Measurements from ENCODE around the gene CASS4.
"Not testable (repeated sequence)": the region's sequence is repeated elsewhere in the genome, so short reads cannot be mapped to it uniquely, and the experiment has no call there.

Gene CASS4

GRCh38 chr20:56392881-56393482 lies 19.1 kb upstream of the CASS4 start:
- DNase-seq, result peak in 1 of 5 donors; percentile 62

DNA sequence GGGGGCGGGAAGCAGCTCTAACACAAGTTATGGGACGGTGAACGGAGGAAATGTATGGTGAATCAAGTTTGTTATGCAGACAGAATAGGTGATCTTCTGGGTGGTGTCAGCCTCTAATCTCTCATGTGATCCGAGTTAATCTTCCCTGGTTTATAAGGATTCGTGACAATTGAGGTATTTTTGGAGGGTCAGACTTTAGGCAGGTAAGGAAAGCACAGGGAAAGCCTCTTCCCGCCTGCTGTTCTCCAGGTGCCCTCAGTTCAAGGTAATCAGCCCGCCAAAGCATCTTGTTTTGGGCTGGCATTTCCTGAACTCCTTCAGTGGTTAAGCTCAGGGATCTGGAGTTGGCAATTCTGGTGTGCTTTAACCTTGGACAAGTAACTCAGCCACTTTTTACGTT lies 18.4 kb upstream of the CASS4 start:
- DNase-seq, result no peak

- DNase-seq, result no peak
Observed at GRCh38 chr20:56395166-56395565, 16.9 kb upstream of the CASS4 start.

GRCh38 chr20:56400001-56400640 lies 11.9 kb upstream of the CASS4 start:
- peak in 4 of 5 donors; percentile 39 to 68 (median 61) for DNase-seq

GRCh38 chr20:56403465-56403864 lies 8.6 kb upstream of the CASS4 start:
- DNase-seq, result no peak

DNA sequence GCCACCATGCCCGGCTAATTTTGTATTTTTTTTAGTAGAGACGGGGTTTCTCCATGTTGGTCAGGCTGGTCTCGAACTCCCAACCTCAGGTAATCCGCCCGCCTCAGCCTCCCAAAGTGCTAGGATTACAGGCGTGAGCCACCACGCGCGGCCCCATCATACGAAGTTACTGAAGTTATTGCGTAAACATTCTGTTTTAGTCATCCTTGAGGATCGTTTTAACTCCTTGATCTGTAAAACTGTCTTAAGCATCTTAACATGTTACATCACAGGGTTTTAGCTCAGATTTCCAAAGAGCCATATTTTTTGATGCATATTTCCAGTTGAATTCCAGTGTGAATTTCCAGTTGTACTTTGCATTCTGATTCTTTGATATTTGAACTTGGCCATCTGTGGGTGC lies 6.7 kb upstream of the CASS4 start:
- not testable (repeated sequence) for DNase-seq

DNA sequence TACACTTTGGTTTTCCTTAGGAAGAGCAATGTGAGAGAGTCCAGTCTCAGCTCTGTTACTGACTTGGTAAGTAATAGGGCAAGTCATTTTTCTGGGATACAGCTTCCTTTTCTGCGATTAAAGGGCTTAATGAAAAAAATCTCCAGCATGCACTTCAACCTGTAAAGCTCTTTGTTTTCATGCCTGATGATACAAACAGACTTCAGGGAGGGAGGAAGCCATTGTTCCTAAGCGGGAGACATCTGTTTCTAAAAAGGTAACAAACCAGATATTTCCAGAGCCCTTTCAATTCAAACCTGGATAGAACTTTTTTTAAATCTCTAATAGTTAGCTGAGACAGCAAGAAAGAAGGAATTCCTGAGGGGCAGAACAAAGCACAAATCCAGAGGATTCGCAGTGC lies 5.2 kb upstream of the CASS4 start:
- no peak for DNase-seq

GRCh38 chr20:56409521-56409920 lies 2.5 kb upstream of the CASS4 start:
- DNase-seq, result no peak

DNA sequence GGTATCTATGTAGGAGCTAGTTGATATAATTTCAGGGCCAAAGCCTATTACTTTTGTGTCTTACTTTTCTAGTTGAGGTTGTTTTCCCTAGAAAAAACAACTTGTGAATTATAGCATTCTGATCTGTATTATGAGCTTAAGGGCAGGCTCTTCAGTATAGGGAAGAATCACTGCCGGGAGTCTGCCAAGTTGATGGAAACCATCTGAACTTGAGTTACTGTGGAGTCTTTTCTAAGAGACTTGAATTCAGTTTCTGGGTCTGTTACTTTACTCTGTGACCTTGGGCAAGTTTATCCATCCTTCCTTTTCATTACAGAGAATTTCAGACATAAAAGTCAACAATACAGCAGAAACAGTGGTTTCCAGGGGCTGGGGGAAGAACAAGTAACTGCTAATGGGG lies 2.1 kb upstream of the CASS4 start:
- DNase-seq, result no peak

- DNase-seq, result not testable (repeated sequence)
Observed at GRCh38 chr20:56411287-56411686, 773 bp upstream of the CASS4 start.

DNA sequence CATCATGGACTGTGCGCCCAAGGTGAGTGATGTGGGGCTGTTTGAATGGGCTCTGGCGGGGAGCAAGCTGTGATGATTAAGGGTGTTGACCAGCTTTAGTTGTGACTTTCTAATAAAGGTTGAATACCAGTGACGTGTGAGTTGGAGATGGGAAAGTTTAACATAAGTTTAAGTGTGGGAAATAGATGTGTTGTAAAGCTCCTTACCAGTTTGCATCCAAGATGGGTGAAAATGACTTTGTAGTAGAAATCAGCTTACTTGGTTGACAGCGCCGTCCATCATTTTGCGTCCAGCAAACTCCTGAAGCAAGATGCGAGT lies 372 bp downstream of the CASS4 start:
- no peak for DNase-seq

DNA sequence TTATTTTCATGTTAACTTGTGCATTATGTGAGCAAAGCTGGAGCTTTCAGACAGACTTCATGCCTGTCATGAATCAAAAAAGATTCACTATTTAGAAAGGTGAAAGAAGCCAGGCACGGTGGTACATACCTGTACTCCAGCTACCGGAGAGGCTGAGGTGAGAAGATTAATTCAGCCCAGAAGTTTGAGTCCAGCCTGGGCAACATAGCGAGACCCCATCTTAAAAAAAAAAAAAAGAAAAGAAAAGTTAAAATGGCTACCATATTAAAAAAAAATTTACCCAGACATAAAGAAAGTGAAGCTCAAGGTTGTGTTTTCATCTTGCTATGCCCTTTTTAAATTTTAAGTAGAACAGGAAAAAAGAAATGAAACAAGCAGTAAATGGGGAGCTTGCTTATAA lies 889 bp downstream of the CASS4 start:
- DNase-seq, result no peak

DNA sequence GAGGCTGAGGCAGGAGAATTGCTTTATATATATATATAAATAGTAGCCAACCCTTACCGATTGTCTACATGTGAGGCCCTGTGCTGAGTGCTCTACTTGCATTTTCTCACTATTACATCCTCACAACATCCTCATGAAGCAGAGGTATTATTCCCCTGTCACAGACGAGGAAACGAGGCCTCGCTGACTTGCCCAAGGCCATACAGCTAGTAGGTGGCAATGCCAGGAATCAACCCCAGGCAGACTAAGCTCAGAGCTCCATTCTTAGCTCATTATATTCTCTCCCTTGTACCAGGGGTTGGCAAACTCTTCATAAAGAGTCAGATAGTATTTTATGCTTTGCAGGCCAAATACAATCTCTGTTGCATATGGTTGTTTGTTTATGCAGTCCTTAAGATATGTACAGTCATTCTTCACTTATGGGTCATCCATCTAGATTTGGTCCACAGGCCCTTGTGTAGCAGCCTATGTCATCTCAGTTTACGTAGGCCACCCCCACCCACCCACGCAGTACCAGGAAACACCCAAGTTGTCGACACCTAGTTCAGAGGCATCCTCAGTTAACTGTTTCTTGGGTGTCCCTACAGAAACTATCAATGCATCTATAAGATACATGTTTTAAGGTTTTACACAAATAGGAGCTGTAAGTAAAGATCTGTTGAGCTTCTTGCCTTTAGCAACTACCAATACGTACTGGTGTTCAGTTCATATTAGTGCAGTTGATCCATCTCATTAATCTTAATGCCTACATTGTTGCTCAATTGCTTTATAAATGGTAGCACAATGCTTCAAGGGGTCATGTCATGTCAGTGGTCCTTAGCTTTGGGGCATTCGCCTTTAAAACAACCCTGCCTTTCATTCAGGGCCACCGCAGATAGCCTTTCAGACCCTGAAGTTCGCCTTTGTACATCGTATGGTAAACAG lies 3.0 kb downstream of the CASS4 start:
- peak in 3 of 5 donors; percentile 17 to 65 (median 33) for DNase-seq

GRCh38 chr20:56417402-56417801 lies 5.3 kb downstream of the CASS4 start:
- no peak for DNase-seq

DNA sequence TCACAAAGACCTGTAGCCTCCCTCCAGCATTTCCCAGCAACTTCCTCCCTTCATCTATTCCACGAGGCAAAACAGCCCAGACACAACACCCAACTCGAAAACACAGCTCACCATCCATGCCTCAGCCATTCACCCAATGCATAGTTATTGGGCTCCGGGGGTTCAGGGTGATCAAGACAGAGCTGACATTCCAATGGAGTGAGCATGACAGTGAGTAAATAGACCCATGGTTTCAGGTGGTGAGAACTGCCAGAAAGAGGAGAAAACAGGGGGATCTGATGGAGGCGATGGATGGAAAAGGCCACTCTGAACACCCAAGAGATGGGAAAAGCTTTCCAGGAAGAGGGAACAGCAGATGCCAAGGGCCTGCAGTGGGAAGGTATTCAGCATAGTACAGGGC lies 5.9 kb downstream of the CASS4 start:
- DNase-seq, result no peak

DNA sequence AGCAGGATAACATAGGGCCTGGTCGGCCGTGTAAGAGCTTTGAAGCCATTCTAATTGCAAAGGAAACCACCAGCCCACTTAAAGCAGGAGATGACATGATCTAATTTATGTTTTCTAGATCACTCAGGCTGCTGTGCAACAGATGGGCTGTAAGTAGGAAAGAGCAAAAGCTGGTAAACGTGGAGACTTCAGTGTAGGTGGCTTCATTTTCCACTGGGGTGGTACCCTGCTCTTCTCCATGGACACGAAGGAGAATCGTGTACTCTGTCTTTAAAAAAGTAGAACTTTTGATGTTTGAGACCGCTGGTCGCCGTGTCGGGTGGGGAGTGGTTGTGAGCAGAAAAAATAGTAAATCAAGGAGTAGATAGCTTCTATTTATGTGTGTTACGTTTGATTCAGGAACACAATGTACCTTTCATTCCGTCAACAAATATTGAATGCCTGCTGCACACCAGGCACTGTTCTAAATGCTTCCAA lies 6.4 kb downstream of the CASS4 start:
- DNase-seq, result peak in 1 of 5 donors; percentile 29

DNA sequence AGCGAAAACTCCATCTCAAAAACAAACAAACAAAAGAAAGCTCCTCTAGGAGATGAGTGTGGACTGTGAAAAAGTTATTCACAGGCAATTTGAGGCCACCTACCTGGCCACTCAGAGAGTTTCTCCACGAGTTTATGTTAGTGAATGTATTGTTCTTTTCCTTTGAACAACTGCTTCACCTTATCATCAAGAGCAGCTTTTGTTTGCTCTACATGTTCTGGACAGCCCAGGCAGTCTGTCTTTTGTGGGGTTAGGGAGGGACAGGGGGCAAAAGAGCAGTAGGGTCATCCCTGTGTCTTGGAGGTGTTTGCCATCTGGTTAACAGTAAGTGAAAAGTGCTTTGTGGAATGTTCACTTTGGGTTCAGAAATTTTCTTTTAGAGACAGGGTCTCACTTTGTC lies 8.0 kb downstream of the CASS4 start:
- no peak for DNase-seq

DNA sequence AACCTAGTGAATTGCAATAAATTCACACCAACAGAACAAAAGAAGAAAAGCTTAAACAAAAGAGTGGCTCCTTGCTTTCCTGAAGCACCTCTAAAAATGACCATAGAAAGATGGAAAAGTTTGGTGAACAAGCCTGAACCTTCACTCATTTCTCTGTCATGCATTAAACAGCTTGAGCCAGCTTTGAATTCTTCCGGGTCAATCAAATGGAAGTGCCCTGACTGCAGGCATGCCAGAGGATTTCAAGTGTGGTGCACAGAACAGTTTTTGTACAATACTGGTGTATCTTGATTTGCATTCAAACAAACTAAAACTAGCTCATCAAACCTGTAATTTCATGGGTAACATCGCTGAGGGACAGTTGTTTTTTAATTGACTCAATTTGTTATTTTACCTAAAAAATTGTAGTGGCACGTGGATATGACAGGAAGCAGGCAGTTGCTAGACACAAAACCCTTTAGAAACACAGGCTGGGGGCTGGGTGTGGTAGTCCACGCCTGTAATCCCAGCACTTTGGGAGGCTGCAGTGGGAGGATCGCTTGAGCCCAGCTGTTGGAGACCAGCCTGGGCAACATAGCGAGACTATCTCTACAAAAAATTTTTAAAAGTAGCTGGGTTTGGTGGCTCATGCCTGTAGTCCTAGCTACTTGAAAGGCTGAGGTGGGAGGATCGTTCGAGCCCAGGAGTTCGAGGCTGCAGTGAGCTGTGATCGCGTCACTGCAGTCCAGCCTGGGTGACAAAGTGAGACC lies 9.1 kb downstream of the CASS4 start:
- no peak for DNase-seq

DNA sequence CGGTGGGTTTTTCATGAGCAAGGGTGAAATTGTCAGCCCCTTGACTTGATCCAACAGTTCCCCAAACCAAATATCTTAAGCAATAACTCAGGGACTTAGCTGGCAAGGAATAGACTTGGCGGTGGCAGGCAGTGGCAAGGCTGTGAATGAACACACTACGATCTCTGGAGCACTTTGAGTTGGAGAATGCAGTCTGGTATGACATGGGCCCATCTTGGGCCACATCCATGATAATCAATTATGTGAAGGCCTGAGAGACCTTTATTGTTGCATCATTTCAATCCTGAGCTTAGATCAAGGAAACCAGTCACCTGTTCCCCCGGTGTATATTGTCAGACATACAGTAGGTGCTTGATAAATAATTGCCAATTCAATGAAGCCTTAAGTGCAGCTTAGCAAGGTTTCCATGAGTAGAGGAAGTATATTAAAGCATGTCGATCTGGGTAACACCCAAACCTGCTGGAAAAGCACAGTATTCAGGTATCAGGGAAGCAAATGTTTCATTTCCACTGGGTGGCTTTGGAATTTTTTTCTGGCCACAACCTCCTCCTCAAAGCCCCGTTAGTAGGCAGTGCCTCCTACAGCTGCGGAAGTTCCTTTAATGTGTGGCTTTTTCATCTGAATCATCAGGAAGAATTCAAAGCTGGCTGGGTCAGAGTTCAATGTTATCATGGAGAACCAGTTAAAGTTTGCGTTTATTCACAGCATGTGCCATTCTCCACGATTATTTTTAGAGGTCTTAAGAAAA lies 10.2 kb downstream of the CASS4 start:
- no peak for DNase-seq

GRCh38 chr20:56422824-56423189 lies 10.7 kb downstream of the CASS4 start:
- no peak for DNase-seq

DNA sequence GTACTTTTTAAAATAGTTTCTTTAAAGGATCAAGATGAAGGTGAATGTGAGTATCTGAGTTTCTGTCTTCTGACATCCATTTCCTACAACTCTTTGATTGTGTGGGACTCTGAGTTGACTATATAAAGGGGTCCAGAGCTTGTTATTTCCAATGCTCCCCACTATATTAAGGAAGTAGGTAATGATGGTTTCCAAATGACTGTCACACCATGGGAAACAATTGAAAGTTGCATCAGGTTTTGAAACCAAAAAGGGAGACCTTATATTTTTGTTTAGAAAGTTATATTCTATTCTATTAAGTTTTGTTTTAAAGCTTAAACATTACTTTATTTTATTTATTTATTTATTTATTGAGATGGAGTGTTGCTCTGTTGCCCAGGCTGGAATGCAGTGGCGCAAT lies 11.2 kb downstream of the CASS4 start:
- no peak for DNase-seq

GRCh38 chr20:56423886-56424285 lies 11.8 kb downstream of the CASS4 start:
- no peak for DNase-seq
